GM18870 (cell line): Measurements from ENCODE around the gene ANKRD18B.
"Not testable (repeated sequence)": the region's sequence is repeated elsewhere in the genome, so short reads cannot be mapped to it uniquely, and the experiment has no call there.

Experiments used
- ATAC-seq: cut with Tn5 transposase; IDR thresholded peaks from one replicate; pipeline ENCODE4 v1.9.1; 2021; ENCODE audit warnings: moderate library complexity; ENCODE audit not compliant: unreplicated experiment

The ANKRD18B gene

GRCh38 chr9:33523397-33524305 lies at the start of gene ANKRD18B:
Gene ANKRD18B (plus strand): TSS chr9:33524251. CDS start chr9:33524490, 239 bp downstream.
- ATAC-seq = not testable (repeated sequence)

- no peak for ATAC-seq
Measured at GRCh38 chr9:33475357-33475756, 48.7 kb upstream of the ANKRD18B start.

- ATAC-seq = no peak
Measured at GRCh38 chr9:33476503-33476902, 47.5 kb upstream of the ANKRD18B start.

GRCh38 chr9:33480106-33480505 lies 43.9 kb upstream of the ANKRD18B start:
- ATAC-seq = no peak

- ATAC-seq = no peak
Measured at GRCh38 chr9:33480976-33481375, 43.1 kb upstream of the ANKRD18B start.

- ATAC-seq = not testable (repeated sequence)
Measured at GRCh38 chr9:33485312-33485711, 38.7 kb upstream of the ANKRD18B start.

GRCh38 chr9:33489066-33489465 lies 35.0 kb upstream of the ANKRD18B start:
- ATAC-seq = no peak

GRCh38 chr9:33493819-33494218 lies 30.2 kb upstream of the ANKRD18B start:
- not testable (repeated sequence) for ATAC-seq

GRCh38 chr9:33498387-33498786 lies 25.7 kb upstream of the ANKRD18B start:
- ATAC-seq = no peak

GRCh38 chr9:33506626-33507370 lies 17.3 kb upstream of the ANKRD18B start:
- no peak for ATAC-seq

GRCh38 chr9:33510262-33511183 lies 13.5 kb upstream of the ANKRD18B start:
- ATAC-seq = no peak

GRCh38 chr9:33511184-33511517 lies 12.9 kb upstream of the ANKRD18B start:
- not testable (repeated sequence) for ATAC-seq

- not testable (repeated sequence) for ATAC-seq
Measured at GRCh38 chr9:33512535-33512934, 11.5 kb upstream of the ANKRD18B start.

- not testable (repeated sequence) for ATAC-seq
Measured at GRCh38 chr9:33515342-33515995, 8.6 kb upstream of the ANKRD18B start.

- ATAC-seq = not testable (repeated sequence)
Measured at GRCh38 chr9:33516397-33516796, 7.7 kb upstream of the ANKRD18B start.

GRCh38 chr9:33517373-33517772 lies 6.7 kb upstream of the ANKRD18B start:
- ATAC-seq = no peak

- not testable (repeated sequence) for ATAC-seq
Measured at GRCh38 chr9:33517934-33518577, 6.0 kb upstream of the ANKRD18B start.

- ATAC-seq = not testable (repeated sequence)
Measured at GRCh38 chr9:33521861-33522260, 2.2 kb upstream of the ANKRD18B start.

- no peak for ATAC-seq
Measured at GRCh38 chr9:33524306-33524947, 376 bp downstream of the ANKRD18B start.
